ENCODE data around the gene ATXN1.

ATXN1 gene

DNA sequence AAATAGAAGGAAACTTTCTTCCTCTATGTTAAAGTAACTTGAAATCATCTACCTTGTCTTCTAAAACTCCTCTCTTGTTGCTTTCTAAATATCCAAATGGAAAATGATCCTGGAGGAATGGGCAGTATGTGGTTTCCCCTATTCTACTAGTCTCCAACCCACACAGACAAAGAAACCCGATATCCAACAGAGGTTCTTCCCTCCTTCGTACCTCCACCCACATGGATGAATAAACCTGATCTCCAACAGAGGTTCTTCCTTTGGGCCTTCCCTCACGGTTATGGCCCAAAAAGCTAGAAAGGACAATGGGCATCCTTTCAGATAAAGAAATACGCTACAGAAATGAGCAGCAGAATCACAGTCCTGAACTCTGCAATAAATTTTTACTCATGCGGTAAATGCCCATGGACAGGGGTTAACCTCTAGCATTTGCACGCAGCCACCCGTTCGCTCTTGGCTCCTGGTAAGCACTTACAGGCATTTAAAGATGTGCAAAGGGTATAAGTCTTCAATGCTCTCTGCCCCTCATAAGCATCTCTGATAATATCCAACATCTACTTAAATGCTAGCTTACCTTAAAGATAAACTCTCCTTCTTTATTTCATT lies 392.0 kb downstream of the ATXN1 start:
- Histone ChIP-seq H3K27me3 (ENCODE audit: insufficient read depth, poor library complexity, severe bottlenecking) (no peaks in the 10 kb centered on the region), H3K4me3 (replicated peaks; ENCODE audit: insufficient read depth, low read length) (no peak overlapping the region), H3K27ac (replicated peaks) (no peak overlapping the region)
- DNase-seq (ENCODE audit: low read depth in 1 of 2, low spot score in 1 of 2) = no peak
- TF ChIP-seq, protein P1, sequence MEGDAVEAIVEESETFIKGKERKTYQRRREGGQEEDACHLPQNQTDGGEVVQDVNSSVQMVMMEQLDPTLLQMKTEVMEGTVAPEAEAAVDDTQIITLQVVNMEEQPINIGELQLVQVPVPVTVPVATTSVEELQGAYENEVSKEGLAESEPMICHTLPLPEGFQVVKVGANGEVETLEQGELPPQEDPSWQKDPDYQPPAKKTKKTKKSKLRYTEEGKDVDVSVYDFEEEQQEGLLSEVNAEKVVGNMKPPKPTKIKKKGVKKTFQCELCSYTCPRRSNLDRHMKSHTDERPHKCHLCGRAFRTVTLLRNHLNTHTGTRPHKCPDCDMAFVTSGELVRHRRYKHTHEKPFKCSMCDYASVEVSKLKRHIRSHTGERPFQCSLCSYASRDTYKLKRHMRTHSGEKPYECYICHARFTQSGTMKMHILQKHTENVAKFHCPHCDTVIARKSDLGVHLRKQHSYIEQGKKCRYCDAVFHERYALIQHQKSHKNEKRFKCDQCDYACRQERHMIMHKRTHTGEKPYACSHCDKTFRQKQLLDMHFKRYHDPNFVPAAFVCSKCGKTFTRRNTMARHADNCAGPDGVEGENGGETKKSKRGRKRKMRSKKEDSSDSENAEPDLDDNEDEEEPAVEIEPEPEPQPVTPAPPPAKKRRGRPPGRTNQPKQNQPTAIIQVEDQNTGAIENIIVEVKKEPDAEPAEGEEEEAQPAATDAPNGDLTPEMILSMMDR (IDR thresholded peaks at IDR 0.05; ENCODE audit: insufficient read depth, low read length) = no peak
- no peak for TF ChIP-seq POLR2AphosphoS5 (IDR thresholded peaks at IDR 0.05; ENCODE audit: low read depth)
- TF ChIP-seq, protein P2, sequence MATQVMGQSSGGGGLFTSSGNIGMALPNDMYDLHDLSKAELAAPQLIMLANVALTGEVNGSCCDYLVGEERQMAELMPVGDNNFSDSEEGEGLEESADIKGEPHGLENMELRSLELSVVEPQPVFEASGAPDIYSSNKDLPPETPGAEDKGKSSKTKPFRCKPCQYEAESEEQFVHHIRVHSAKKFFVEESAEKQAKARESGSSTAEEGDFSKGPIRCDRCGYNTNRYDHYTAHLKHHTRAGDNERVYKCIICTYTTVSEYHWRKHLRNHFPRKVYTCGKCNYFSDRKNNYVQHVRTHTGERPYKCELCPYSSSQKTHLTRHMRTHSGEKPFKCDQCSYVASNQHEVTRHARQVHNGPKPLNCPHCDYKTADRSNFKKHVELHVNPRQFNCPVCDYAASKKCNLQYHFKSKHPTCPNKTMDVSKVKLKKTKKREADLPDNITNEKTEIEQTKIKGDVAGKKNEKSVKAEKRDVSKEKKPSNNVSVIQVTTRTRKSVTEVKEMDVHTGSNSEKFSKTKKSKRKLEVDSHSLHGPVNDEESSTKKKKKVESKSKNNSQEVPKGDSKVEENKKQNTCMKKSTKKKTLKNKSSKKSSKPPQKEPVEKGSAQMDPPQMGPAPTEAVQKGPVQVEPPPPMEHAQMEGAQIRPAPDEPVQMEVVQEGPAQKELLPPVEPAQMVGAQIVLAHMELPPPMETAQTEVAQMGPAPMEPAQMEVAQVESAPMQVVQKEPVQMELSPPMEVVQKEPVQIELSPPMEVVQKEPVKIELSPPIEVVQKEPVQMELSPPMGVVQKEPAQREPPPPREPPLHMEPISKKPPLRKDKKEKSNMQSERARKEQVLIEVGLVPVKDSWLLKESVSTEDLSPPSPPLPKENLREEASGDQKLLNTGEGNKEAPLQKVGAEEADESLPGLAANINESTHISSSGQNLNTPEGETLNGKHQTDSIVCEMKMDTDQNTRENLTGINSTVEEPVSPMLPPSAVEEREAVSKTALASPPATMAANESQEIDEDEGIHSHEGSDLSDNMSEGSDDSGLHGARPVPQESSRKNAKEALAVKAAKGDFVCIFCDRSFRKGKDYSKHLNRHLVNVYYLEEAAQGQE (IDR thresholded peaks at IDR 0.05; ENCODE audit: insufficient replicate concordance, low read depth) = no peak
- TF ChIP-seq GABPA (IDR thresholded peaks at IDR 0.05; ENCODE audit: low read depth) = no peak
- TF ChIP-seq SPI1 (IDR thresholded peaks at IDR 0.05; ENCODE audit: borderline replicate concordance, low read depth) = no peak

DNA sequence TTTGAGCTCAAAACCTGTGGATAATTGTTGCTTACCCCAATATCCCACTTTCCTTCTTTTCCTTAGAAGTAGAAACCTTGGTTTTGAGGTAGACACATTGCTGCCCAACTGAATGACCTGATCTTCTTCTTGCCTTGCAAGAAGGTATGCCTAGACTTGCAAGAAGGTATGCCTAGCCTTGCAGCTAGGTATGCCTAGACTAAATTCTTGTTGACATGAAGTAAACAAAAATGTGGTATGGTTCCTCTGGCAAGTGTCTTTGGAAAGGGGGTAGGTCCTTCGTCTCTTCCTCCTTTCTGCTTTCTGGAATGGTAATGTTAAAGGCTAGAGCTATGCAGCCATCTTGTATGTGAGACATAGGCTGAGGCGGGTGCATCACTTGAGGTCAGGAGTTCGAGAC lies 393.7 kb downstream of the ATXN1 start:
- TF ChIP-seq GABPA (IDR thresholded peaks at IDR 0.05; ENCODE audit: low read depth) (no peak), SPI1 (IDR thresholded peaks at IDR 0.05; ENCODE audit: borderline replicate concordance, low read depth) (no peak)
- TF ChIP-seq, protein P2 (IDR thresholded peaks at IDR 0.05; ENCODE audit: insufficient replicate concordance, low read depth) = no peak
- Histone ChIP-seq H3K27me3 (ENCODE audit: insufficient read depth, poor library complexity, severe bottlenecking) (no peaks in the 10 kb centered on the region), H3K27ac (replicated peaks) (no peak overlapping the region), H3K4me3 (replicated peaks; ENCODE audit: insufficient read depth, low read length) (no peak overlapping the region)
- DNase-seq (ENCODE audit: low read depth in 1 of 2, low spot score in 1 of 2) = no peak

DNA sequence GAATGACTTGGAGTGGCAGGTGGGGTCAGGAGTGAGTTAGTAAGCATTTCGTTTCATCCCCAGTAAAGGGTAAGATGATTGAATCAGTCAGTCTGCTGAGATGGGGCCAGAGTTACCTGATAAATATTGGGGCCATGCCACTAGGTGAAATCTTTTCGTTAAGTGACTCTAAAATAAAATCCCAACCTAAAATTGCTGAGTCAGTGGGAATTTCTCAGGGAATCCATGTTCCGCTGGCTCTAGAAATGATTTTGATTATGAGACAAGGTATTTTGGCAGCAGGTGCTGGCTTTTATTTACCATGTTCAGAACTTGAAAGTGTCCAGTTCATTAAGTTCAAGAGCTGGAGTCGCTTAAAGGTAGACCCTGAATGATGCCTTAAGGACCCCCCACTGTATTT lies 397.5 kb downstream of the ATXN1 start:
- no peak for TF ChIP-seq GABPA (IDR thresholded peaks at IDR 0.05; ENCODE audit: low read depth)
- no peak for TF ChIP-seq POLR2AphosphoS5 (IDR thresholded peaks at IDR 0.05; ENCODE audit: low read depth)
- TF ChIP-seq SPI1 (IDR thresholded peaks at IDR 0.05; ENCODE audit: borderline replicate concordance, low read depth) = no peak
- TF ChIP-seq, protein P2 (IDR thresholded peaks at IDR 0.05; ENCODE audit: insufficient replicate concordance, low read depth) = no peak
- no peak overlapping the region for H3K27ac ChIP-seq (replicated peaks)
- H3K4me3 ChIP-seq (replicated peaks; ENCODE audit: insufficient read depth, low read length) = no peak overlapping the region
- no peak for DNase-seq (ENCODE audit: low read depth in 1 of 2, low spot score in 1 of 2)
- no peaks in the 10 kb centered on the region for H3K27me3 ChIP-seq (ENCODE audit: insufficient read depth, poor library complexity, severe bottlenecking)

DNA sequence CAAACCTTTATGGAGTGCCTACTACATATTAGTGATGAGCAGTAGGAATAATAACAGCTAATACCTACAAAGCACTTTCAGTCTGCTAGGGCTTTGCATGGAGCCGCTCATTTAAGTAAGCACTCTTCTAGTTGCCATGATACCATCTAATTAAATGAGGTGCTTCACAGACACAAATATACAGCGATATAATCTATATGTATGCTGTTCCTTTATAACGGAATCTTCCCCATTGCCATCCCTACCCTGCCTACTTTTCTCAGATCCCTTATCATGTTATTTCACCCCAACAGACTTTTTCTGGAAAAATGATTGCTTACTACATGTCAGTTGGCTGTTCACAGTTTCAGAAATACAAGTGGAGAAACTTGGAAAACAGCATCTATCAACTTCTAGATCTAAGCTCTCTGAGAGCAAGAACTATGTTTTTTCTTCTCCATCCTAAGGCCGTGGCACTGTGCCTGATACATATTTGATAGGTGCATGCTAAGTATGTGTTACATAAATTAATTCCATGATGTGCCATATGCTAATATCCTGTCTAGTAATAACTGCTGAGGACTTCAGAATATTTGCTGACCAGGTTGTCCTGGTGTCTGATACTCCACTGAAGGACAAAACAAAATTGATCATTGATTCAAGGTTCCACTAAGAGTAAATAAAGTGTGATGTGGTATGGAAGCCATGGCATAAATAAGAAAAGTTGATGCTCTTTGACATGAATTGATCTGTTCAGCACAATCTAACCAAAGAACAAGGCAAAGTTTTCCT lies 398.3 kb downstream of the ATXN1 start:
- DNase-seq (ENCODE audit: low read depth in 1 of 2, low spot score in 1 of 2) = no peak
- no peak overlapping the region for H3K27ac ChIP-seq (replicated peaks)
- TF ChIP-seq, protein P1 (IDR thresholded peaks at IDR 0.05; ENCODE audit: insufficient read depth, low read length) = no peak
- TF ChIP-seq, protein P2 (IDR thresholded peaks at IDR 0.05; ENCODE audit: insufficient replicate concordance, low read depth) = no peak
- no peaks in the 10 kb centered on the region for H3K27me3 ChIP-seq (ENCODE audit: insufficient read depth, poor library complexity, severe bottlenecking)
- no peak overlapping the region for H3K4me3 ChIP-seq (replicated peaks; ENCODE audit: insufficient read depth, low read length)

Measured in HL-60 (cell line).